PC-9 (cell line): ENCODE results near the gene MS4A3. TPM values are rescaled to one million over a fixed set of nuclear protein-coding genes. Genes with fewer than 3 reads are reported as not detected.

Experiments
- BruUV-seq: library from RNA; stranded (reverse); fragments of 400-500 nt; replicated peaks from 2 replicates; lab custom pipeline; 2021; lab: Mats Ljungman, UMichigan
- CTCF ChIA-PET: fragments of 300-600 bp; sonication (Branson Sonifier 250); formaldehyde crosslinking; loops from one replicate; lab custom pipeline; 2022; ENCODE audit warnings: antibody characterized with exemption; lab: Charles Lee
- POLR2A ChIA-PET: fragments of 300-600 bp; sonication (Branson Sonifier 250); formaldehyde crosslinking; loops from one replicate; lab custom pipeline; 2022; ENCODE audit warnings: antibody characterized with exemption; ENCODE audit not compliant: unreplicated experiment; lab: Charles Lee
- DNase-seq, 2 experiments: peaks; one replicate each; pipeline versions ENCODE4 v3.0.0 to v3.0.0-alpha.2; 2015 to 2022; ENCODE audit warnings: mixed read lengths in 1 of 2
- H2AFZ ChIP-seq: fragments of 200-600 bp; sonication (generic); 2 replicates; pipeline ENCODE4 v1.8.1; 2017; ENCODE audit warnings: antibody characterized with exemption
- H3F3A ChIP-seq: fragments of 200-600 bp; sonication (generic); 2 replicates; pipeline ENCODE4 v1.8.1; 2017; ENCODE audit warnings: antibody characterized with exemption, mild to moderate bottlenecking, low read depth; ENCODE audit not compliant: insufficient read depth
- H3K27ac ChIP-seq: fragments of 200-600 bp; sonication (generic); 2 replicates; pipeline ENCODE4 v1.6.1; 2016; ENCODE audit warnings: mixed run types
- H3K27me3 ChIP-seq: fragments of 200-600 bp; sonication (generic); 2 replicates; pipeline ENCODE4 v1.6.1; 2016; ENCODE audit warnings: low read depth, mixed run types; ENCODE audit not compliant: insufficient read depth
- H3K36me3 ChIP-seq: fragments of 200-600 bp; sonication (generic); 2 replicates; pipeline ENCODE4 v1.6.1; 2016; ENCODE audit warnings: low read depth, mixed run types
- H3K4me1 ChIP-seq: fragments of 200-600 bp; sonication (generic); replicated peaks from 2 replicates; pipeline ENCODE4 v1.6.1; 2016; ENCODE audit warnings: mixed run types; ENCODE audit not compliant: insufficient read depth
- H3K4me2 ChIP-seq: fragments of 200-600 bp; sonication (generic); 2 replicates; pipeline ENCODE4 v1.6.1; 2017; ENCODE audit warnings: mixed run types
- H3K4me3 ChIP-seq: fragments of 200-600 bp; sonication (generic); 2 replicates; pipeline ENCODE4 v1.6.1; 2016; ENCODE audit warnings: mixed run types
- H3K79me2 ChIP-seq: fragments of 200-600 bp; sonication (generic); 2 replicates; pipeline ENCODE4 v1.6.1; 2017; ENCODE audit warnings: low read depth, mixed run types
- H3K9me2 ChIP-seq: fragments of 200-600 bp; sonication (generic); 2 replicates; pipeline ENCODE4 v1.8.1; 2017; ENCODE audit warnings: mild to moderate bottlenecking; ENCODE audit not compliant: insufficient read depth
- H3K9me3 ChIP-seq: fragments of 200-600 bp; sonication (generic); 2 replicates; pipeline ENCODE4 v1.8.1; 2016; ENCODE audit warnings: low read depth; ENCODE audit not compliant: insufficient read depth
- H4K20me1 ChIP-seq: fragments of 200-600 bp; sonication (generic); 2 replicates; pipeline ENCODE4 v1.8.1; 2017; ENCODE audit not compliant: insufficient read depth
- CTCF ChIP-seq: fragments of 200-600 bp; sonication (generic); conservative IDR thresholded peaks from 2 replicates; pipeline ENCODE4 v1.6.1; 2017; ENCODE audit warnings: mixed run types, antibody characterized with exemption, mild to moderate bottlenecking, moderate library complexity
- EZH2 ChIP-seq: fragments of 200-600 bp; sonication (generic); IDR thresholded peaks from 2 replicates; pipeline ENCODE4 v1.8.0; 2017; ENCODE audit warnings: antibody characterized with exemption, low read depth
- intact Hi-C: fragments of 100-400 bp; cut with micrococcal nuclease; formaldehyde crosslinking; loops from one replicate; pipeline ENCODE4 v1.10.0; 2022; ENCODE audit not compliant: unreplicated experiment
- total RNA-seq: library from RNA; stranded (reverse); gene quantifications from 2 replicates; pipeline ENCODE4 v1.2.3, GENCODE V29; 2021

The MS4A3 gene
- total RNA-seq, 1 experiment from 2014 or later, result not detected

DNA sequence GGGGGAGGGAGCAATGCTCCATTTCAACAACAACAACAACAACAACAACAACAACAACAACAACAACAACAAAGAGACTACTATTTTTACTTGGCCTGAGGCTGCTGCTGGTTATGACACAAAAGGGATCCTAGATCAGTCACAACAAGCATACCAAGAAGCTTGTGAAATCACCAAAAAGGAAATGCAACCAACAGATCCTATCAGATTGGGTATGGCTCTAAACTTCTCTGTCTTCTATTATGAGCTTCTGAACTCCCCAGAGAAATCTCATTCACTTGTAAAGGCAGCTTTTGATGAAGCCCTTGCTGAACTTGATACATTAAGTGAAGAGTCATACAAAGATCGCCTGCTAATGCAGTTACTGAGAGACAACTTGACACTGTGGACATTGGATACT is 21.5 kb downstream of the MS4A3 start:
- no peaks in the 10 kb centered on the region for H3K36me3 ChIP-seq
- no peaks in the 10 kb centered on the region for H3F3A ChIP-seq
- BruUV-seq, result no TSS peak
- POLR2A ChIA-PET, result interaction anchor here (0.6 kb wide), 1 partner anchor 17 kb away, joined by 3 read pairs; no protein-coding TSS in a partner anchor
- H3K4me2 ChIP-seq, result no peak overlapping the region
- peaks cover 20% of the 10 kb centered on the region for H3K27me3 ChIP-seq
- intact Hi-C loops, result no loop called here
- no peak overlapping the region for H2AFZ ChIP-seq
- H3K9me3 ChIP-seq, result no peaks in the 10 kb centered on the region
- H4K20me1 ChIP-seq, result no peaks in the 10 kb centered on the region
- H3K79me2 ChIP-seq, result no peaks in the 10 kb centered on the region
- H3K9me2 ChIP-seq, result no peaks in the 10 kb centered on the region
- no peak overlapping the region for H3K4me3 ChIP-seq
- H3K4me1 ChIP-seq, result no peaks in the 10 kb centered on the region
- no peak for TF ChIP-seq CTCF
- TF ChIP-seq EZH2, result no peak
- DNase-seq, result no peak
- no peak overlapping the region for H3K27ac ChIP-seq
- CTCF ChIA-PET, result no interaction called here

DNA sequence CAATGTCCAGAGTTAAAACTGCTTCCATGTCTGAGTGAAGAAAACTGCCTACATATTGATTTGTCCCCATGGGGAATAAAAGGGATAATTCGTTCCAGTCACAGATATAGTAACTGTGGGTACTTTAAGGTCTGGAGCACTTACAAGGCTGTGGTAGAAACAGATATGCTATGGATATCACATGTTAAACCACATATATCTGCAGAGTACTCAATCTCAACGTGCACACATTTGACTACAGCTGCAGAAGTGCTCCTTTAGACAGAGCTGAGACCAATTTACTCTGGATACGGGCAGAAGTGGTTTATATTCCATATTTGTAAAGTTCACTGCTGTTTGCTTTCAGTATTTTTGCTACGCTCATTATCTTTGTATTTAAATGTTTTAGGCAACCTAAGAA is 22.3 kb downstream of the MS4A3 start:
- no peaks in the 10 kb centered on the region for H3K9me2 ChIP-seq
- H3F3A ChIP-seq, result no peaks in the 10 kb centered on the region
- H3K36me3 ChIP-seq, result no peaks in the 10 kb centered on the region
- H2AFZ ChIP-seq, result no peak overlapping the region
- peaks cover 20% of the 10 kb centered on the region for H3K27me3 ChIP-seq
- H3K4me1 ChIP-seq, result no peaks in the 10 kb centered on the region
- no peaks in the 10 kb centered on the region for H3K79me2 ChIP-seq
- ChIA-PET POLR2A (no interaction called here), CTCF (no interaction called here)
- no TSS peak for BruUV-seq
- no peak overlapping the region for H3K4me2 ChIP-seq
- no peaks in the 10 kb centered on the region for H3K9me3 ChIP-seq
- no peak overlapping the region for H3K27ac ChIP-seq
- intact Hi-C loops, result no loop called here
- TF ChIP-seq CTCF (no peak), EZH2 (no peak)
- no peaks in the 10 kb centered on the region for H4K20me1 ChIP-seq
- no peak overlapping the region for H3K4me3 ChIP-seq
- DNase-seq, result no peak

- no peaks in the 10 kb centered on the region for H3K9me3 ChIP-seq
- DNase-seq, result no peak
- H4K20me1 ChIP-seq, result no peaks in the 10 kb centered on the region
- H2AFZ ChIP-seq, result no peak overlapping the region
- no peak overlapping the region for H3K27ac ChIP-seq
- BruUV-seq, result no TSS peak
- no peaks in the 10 kb centered on the region for H3K4me1 ChIP-seq
- H3F3A ChIP-seq, result no peaks in the 10 kb centered on the region
- H3K4me2 ChIP-seq, result no peak overlapping the region
- CTCF ChIA-PET, result no interaction called here
- no peaks in the 10 kb centered on the region for H3K9me2 ChIP-seq
- H3K27me3 ChIP-seq, result peaks cover 24% of the 10 kb centered on the region
- TF ChIP-seq EZH2 (no peak), CTCF (no peak)
- H3K79me2 ChIP-seq, result no peaks in the 10 kb centered on the region
- no peaks in the 10 kb centered on the region for H3K36me3 ChIP-seq
- H3K4me3 ChIP-seq, result no peak overlapping the region
- POLR2A ChIA-PET, result no interaction called here
- intact Hi-C loops, result no loop called here
These were observed 24.1 kb downstream of the MS4A3 start for GRCh38 chr11:60080535-60080934.
